ENCODE results near the gene WFDC10A.
"Not testable (repeated sequence)": the region's sequence is repeated elsewhere in the genome, so short reads cannot be mapped to it uniquely, and the experiment has no call there.

Gene WFDC10A

DNA sequence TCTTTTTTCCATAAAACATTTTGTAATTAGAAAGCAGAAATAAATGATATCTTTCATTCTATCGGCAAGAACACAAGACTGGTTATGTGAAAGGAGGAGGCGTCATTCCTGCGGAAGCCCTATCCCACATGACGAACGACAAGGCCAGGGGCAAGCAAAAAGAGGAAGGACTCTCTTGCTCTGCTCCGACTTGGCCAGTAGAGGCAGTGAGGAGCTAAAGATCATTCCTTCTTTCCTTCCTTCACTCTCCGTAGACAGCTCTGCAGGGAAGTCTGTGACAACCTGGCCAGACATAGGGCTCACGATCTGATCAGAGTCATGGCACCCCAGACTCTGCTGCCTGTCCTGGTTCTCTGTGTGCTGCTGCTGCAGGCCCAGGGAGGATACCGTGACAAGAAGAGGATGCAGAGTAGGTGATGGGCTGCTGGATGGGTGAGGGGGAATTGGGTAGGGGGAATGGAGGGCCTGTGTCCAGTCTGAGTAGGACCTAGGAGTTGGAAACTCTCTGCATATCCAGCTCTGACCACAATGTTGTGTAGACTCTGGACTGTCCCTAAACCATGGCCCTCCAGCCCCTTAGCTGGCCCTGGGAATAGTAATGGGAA lies at the start of gene WFDC10A:
Gene WFDC10A (plus strand): TSS at position 244 of the 605 bp plus-strand sequence. CDS start 75 bp downstream, at position 319.
- DNase-seq (ENCODE audit: insufficient read length, low spot score): no peak
- no peak for FAIRE-seq
- TF ChIP-seq, protein P1, sequence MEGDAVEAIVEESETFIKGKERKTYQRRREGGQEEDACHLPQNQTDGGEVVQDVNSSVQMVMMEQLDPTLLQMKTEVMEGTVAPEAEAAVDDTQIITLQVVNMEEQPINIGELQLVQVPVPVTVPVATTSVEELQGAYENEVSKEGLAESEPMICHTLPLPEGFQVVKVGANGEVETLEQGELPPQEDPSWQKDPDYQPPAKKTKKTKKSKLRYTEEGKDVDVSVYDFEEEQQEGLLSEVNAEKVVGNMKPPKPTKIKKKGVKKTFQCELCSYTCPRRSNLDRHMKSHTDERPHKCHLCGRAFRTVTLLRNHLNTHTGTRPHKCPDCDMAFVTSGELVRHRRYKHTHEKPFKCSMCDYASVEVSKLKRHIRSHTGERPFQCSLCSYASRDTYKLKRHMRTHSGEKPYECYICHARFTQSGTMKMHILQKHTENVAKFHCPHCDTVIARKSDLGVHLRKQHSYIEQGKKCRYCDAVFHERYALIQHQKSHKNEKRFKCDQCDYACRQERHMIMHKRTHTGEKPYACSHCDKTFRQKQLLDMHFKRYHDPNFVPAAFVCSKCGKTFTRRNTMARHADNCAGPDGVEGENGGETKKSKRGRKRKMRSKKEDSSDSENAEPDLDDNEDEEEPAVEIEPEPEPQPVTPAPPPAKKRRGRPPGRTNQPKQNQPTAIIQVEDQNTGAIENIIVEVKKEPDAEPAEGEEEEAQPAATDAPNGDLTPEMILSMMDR (IDR thresholded peaks at IDR 0.05; ENCODE audit: insufficient read depth, missing control alignments): peak; percentile 49

DNA sequence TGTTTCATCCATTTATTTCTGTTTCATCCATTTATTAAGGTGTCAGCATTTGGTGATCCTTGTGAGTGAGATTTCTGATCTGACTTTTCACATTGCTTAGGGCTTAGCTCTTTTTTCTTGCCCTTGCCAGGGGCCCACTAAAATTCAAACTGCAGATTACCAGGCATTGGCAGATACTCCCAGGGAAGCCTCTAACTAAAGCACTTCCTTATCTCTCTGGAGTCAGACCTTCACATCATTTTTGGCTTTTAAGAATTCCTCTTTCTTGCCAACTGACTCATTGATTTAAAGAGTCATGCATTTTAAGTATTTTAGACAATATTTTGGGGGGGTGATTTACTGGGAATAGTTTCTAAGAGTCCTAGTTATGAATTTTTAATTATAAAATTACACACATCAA lies 47.8 kb upstream of the WFDC10A start:
- FAIRE-seq (no peak), DNase-seq (ENCODE audit: insufficient read length, low spot score) (no peak)
- TF ChIP-seq, protein P1 (IDR thresholded peaks at IDR 0.05; ENCODE audit: insufficient read depth, missing control alignments): no peak

DNA sequence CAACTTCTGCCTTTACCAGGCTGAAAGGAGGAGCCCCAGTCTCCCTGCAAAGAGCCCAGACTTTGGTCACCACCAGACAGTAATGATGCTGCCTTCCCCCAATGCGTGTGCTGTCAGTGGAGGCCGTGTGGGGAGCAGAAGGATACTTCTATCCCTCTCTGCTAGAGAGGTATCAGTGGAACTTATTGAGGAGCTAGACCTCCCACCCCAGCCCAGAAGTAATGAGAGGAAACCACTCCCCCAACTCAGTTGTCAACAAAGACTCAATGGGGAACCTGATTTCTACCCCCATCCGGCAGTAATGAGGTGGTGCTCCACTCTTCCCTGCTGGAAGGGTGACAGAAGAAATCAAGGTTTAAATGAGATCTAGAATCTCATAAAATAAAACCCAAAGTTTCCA lies 46.0 kb upstream of the WFDC10A start:
- TF ChIP-seq, protein P1 (IDR thresholded peaks at IDR 0.05; ENCODE audit: insufficient read depth, missing control alignments): no peak
- FAIRE-seq (no peak), DNase-seq (ENCODE audit: insufficient read length, low spot score) (no peak)

DNA sequence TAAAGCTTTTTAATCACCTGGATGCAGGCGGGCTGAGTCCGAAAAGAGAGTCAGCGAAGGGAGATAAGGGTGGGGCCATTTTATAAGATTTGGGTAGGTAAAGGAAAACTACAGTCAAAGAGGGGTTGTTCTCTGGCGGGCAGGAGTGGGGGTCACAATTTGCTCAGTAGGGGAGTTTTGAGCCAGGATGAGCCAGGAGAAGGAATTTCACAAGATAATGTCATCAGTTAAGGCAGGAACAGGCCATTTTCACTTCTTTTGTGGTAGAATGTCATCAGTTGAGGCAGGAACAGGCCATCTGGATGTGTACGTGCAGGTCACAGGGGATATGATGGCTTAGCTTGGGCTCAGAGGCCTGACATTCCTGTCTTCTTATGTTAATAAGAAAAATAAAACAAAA lies 45.2 kb upstream of the WFDC10A start:
- not testable (repeated sequence) for FAIRE-seq; DNase-seq (ENCODE audit: insufficient read length, low spot score)

DNA sequence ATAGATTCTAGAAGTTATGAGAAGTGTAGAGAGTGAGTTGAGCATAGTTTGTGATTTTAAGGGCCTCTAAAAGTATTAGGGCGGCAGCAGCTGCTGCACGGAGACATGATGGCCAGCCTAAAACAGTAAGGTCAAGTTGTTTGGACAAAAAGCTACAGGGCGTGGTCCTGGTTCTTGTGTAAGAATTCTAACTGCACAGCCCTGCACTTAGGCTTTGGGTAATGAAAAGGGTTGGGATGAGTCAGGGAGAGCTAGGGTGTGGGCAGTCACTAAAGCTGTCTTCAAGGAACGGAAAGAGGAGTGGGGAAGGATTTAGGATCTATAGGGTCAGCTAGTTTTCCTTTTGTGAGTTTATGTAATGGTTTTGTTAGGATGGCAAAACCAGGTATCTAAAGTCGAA lies 43.6 kb upstream of the WFDC10A start:
- not testable (repeated sequence) for FAIRE-seq; DNase-seq (ENCODE audit: insufficient read length, low spot score)

GRCh38 chr20:45588800-45589199 lies 40.7 kb upstream of the WFDC10A start:
- no peak for FAIRE-seq
- no peak for DNase-seq (ENCODE audit: insufficient read length, low spot score)
- TF ChIP-seq, protein P1 (IDR thresholded peaks at IDR 0.05; ENCODE audit: insufficient read depth, missing control alignments): no peak

GRCh38 chr20:45589725-45590124 lies 39.8 kb upstream of the WFDC10A start:
- DNase-seq (ENCODE audit: insufficient read length, low spot score) (no peak), FAIRE-seq (no peak)
- TF ChIP-seq, protein P1 (IDR thresholded peaks at IDR 0.05; ENCODE audit: insufficient read depth, missing control alignments): no peak

DNA sequence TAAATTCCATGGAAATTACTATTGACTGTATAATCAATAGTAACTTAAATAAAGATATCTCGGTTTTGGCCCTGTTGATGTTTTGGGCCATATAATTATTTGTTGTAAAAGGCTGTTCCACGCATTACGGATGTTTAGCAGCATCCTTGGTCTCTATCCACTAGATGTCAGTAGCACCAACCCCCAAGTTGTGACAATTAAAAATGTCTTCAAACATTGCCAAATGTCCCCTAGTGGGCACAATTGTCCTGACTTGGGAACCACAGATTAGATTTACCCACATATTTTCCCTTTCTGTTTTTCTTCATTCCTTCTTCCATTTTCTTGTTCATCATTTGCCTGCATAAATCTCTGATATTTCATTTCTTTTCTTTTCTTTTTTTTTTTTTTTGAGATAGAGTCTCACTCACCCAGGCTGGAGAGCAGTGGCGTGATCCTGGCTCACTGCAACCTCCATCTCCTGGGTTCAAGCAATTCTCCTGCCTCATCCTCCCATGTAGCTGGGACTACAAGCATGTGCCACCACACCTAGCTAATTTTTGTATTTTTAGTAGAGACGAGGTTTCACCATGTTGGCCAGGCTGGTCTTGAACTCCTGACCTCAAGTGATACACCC lies 36.9 kb upstream of the WFDC10A start:
- DNase-seq (ENCODE audit: insufficient read length, low spot score) (no peak), FAIRE-seq (no peak)
- TF ChIP-seq, protein P1 (IDR thresholded peaks at IDR 0.05; ENCODE audit: insufficient read depth, missing control alignments): peak; percentile 61
